Adipocyte (in vitro differentiated cells): ENCODE results near the gene SYNGR1.
"Not testable (repeated sequence)": the region's sequence is repeated elsewhere in the genome, so short reads cannot be mapped to it uniquely, and the experiment has no call there.

Experiments used
- DNase-seq: peaks from one replicate; pipeline ENCODE4 v3.0.0-alpha.2; 2015; ENCODE audit warnings: low read depth
- H3K27me3 ChIP-seq: replicated peaks from 2 replicates; pipeline ENCODE4 v1.7.0; 2013; ENCODE audit warnings: mild to moderate bottlenecking, low read length, moderate library complexity; ENCODE audit not compliant: control insufficient read depth, insufficient read depth
- H3K36me3 ChIP-seq: 2 replicates; pipeline ENCODE4 v1.7.0; 2013; ENCODE audit warnings: low read length, mild to moderate bottlenecking, moderate library complexity; ENCODE audit not compliant: control insufficient read depth, insufficient read depth, severe bottlenecking
- H3K4me1 ChIP-seq: 2 replicates; pipeline ENCODE4 v1.7.0; 2013; ENCODE audit warnings: mild to moderate bottlenecking, low read length, moderate library complexity; ENCODE audit not compliant: control insufficient read depth, insufficient read depth
- H3K4me3 ChIP-seq: 2 replicates; pipeline ENCODE4 v1.7.0; 2013; ENCODE audit warnings: mild to moderate bottlenecking, low read length, moderate library complexity
- H3K9ac ChIP-seq: 2 replicates; pipeline ENCODE4 v1.7.0; 2013; ENCODE audit warnings: mild to moderate bottlenecking, low read length, moderate library complexity
- H3K9me3 ChIP-seq: 2 replicates; pipeline ENCODE4 v1.7.0; 2013; ENCODE audit warnings: mild to moderate bottlenecking, low read length, moderate library complexity; ENCODE audit not compliant: control insufficient read depth

The SYNGR1 gene

GRCh38 chr22:39317775-39318506 is 31.9 kb upstream of the SYNGR1 start:
- Histone ChIP-seq H3K9ac (peak overlapping the region; percentile 99), H3K27me3 (no peaks in the 10 kb centered on the region), H3K4me1 (peaks cover 45% of the 10 kb centered on the region), H3K9me3 (no peaks in the 10 kb centered on the region), H3K36me3 (peaks cover 53% of the 10 kb centered on the region), H3K4me3 (peak overlapping the region; percentile 96)
- DNase-seq: peak; percentile 58

- Histone ChIP-seq H3K36me3 (peaks cover 46% of the 10 kb centered on the region), H3K9me3 (no peaks in the 10 kb centered on the region), H3K9ac (peak overlapping the region; percentile 99), H3K4me3 (peak overlapping the region; percentile 96), H3K4me1 (peaks cover 42% of the 10 kb centered on the region), H3K27me3 (no peaks in the 10 kb centered on the region)
- peak; percentile 70 for DNase-seq
Measured at GRCh38 chr22:39318507-39319283, 31.1 kb upstream of the SYNGR1 start.

- Histone ChIP-seq H3K4me3 (peak within 1 kb of the TSS; percentile 96), H3K27me3 (no peaks in the 10 kb centered on the region), H3K9ac (peak within 1 kb of the TSS; percentile 99), H3K4me1 (peaks cover 35% of the 10 kb centered on the region), H3K36me3 (peaks cover 38% of the 10 kb centered on the region), H3K9me3 (no peaks in the 10 kb centered on the region)
- DNase-seq: peak; percentile 97
Measured at GRCh38 chr22:39319284-39320022, 30.3 kb upstream of the SYNGR1 start, which contains the start of gene RPL3. TSS of gene RPL3 (minus strand) at chr22:39319623. CDS start at chr22:39319597, 26 bp downstream.

GRCh38 chr22:39320616-39321029 is 29.2 kb upstream of the SYNGR1 start:
- Histone ChIP-seq H3K36me3 (peaks cover 26% of the 10 kb centered on the region), H3K9ac (peak overlapping the region; percentile 99), H3K4me1 (peaks cover 24% of the 10 kb centered on the region), H3K4me3 (peak overlapping the region; percentile 96)
- not testable (repeated sequence) for H3K9me3 ChIP-seq, DNase-seq, H3K27me3 ChIP-seq

- no peaks in the 10 kb centered on the region for H3K9me3 ChIP-seq
- H3K36me3 ChIP-seq: no peaks in the 10 kb centered on the region
- H3K4me1 ChIP-seq: no peaks in the 10 kb centered on the region
- H3K27me3 ChIP-seq: no peaks in the 10 kb centered on the region
- no peak overlapping the region for H3K9ac ChIP-seq
- no peak for DNase-seq
- H3K4me3 ChIP-seq: no peak overlapping the region
Measured at GRCh38 chr22:39325392-39325932, 24.3 kb upstream of the SYNGR1 start.

- no peak for DNase-seq
- Histone ChIP-seq H3K4me3 (no peak overlapping the region), H3K9ac (no peak overlapping the region), H3K36me3 (no peaks in the 10 kb centered on the region), H3K27me3 (no peaks in the 10 kb centered on the region), H3K4me1 (peaks cover 6% of the 10 kb centered on the region), H3K9me3 (no peaks in the 10 kb centered on the region)
Measured at GRCh38 chr22:39327995-39328754, 21.6 kb upstream of the SYNGR1 start.

- not testable (repeated sequence) for H3K36me3 ChIP-seq, H3K4me3 ChIP-seq, H3K4me1 ChIP-seq, DNase-seq, H3K9ac ChIP-seq, H3K27me3 ChIP-seq, H3K9me3 ChIP-seq
Measured at GRCh38 chr22:39330553-39330952, 19.2 kb upstream of the SYNGR1 start.

GRCh38 chr22:39332441-39333064 is 17.2 kb upstream of the SYNGR1 start:
- peak; percentile 89 for DNase-seq
- H3K4me1 ChIP-seq: peaks cover 6% of the 10 kb centered on the region
- peak overlapping the region; percentile 23 for H3K9ac ChIP-seq
- H3K27me3 ChIP-seq: no peaks in the 10 kb centered on the region
- H3K36me3 ChIP-seq: no peaks in the 10 kb centered on the region
- no peak overlapping the region for H3K4me3 ChIP-seq
- no peaks in the 10 kb centered on the region for H3K9me3 ChIP-seq

- no peak overlapping the region for H3K4me3 ChIP-seq
- peaks cover 6% of the 10 kb centered on the region for H3K4me1 ChIP-seq
- no peaks in the 10 kb centered on the region for H3K9me3 ChIP-seq
- H3K27me3 ChIP-seq: no peaks in the 10 kb centered on the region
- no peaks in the 10 kb centered on the region for H3K36me3 ChIP-seq
- no peak overlapping the region for H3K9ac ChIP-seq
- DNase-seq: no peak
Measured at GRCh38 chr22:39336411-39336810, 13.4 kb upstream of the SYNGR1 start.

- not testable (repeated sequence) for H3K4me3 ChIP-seq, H3K36me3 ChIP-seq, H3K9me3 ChIP-seq, H3K4me1 ChIP-seq, H3K9ac ChIP-seq, H3K27me3 ChIP-seq
- DNase-seq: peak; percentile 56
Measured at GRCh38 chr22:39339775-39340174, 10.0 kb upstream of the SYNGR1 start.
